B cell (primary cell): ENCODE data around the gene ENOX1. TPM values are rescaled to one million over a fixed set of nuclear protein-coding genes. Genes with fewer than 3 reads are reported as not detected.

Experiments
- ATAC-seq: fragments of 200-7000 bp; cut with Tn5 transposase; one replicate; pipeline ENCODE4 v1.10.0; 2021; ENCODE audit warnings: low read depth, mild to moderate bottlenecking, moderate number of reproducible peaks, moderate library complexity
- CTCF ChIA-PET: fragments of 350-600 bp; sonication (Branson Sonifier 250); formaldehyde crosslinking; loops from one replicate; lab custom pipeline; 2021; ENCODE audit warnings: antibody characterized with exemption, inconsistent platforms; lab: Charles Lee
- POLR2A ChIA-PET: fragments of 350-600 bp; sonication (Branson Sonifier 250); formaldehyde crosslinking; loops from one replicate; lab custom pipeline; 2021; ENCODE audit warnings: antibody characterized with exemption; lab: Charles Lee
- DNase-seq: peaks from one replicate; pipeline ENCODE4 v3.0.0; 2013
- H2AFZ ChIP-seq: 2 replicates; pipeline ENCODE4 v1.6.1; 2012; ENCODE audit warnings: mild to moderate bottlenecking, low read depth, low read length; ENCODE audit not compliant: insufficient read depth, poor library complexity, severe bottlenecking
- H3K27ac ChIP-seq, 2 donors: 1 replicate in 1 of 2; 2 replicates in 1 of 2; pipeline ENCODE4 v1.5.1; 2012 to 2013; ENCODE audit warnings: low read length in 2 of 2, mild to moderate bottlenecking in 2 of 2, moderate library complexity in 1 of 2
- H3K27me3 ChIP-seq, 4 experiments: fragments of 200-600 bp in 1 of 4; sonication (generic) in 1 of 4; replicated peaks in 1 of 4; 1 replicate in 2 of 4; 2 replicates in 2 of 4; pipeline versions ENCODE4 v1.6.1 to v1.7.0; 2013 to 2016; ENCODE audit warnings: low read length in 3 of 4, mild to moderate bottlenecking in 2 of 4, mixed read lengths in 1 of 4, moderate library complexity in 1 of 4; ENCODE audit not compliant: insufficient read depth in 4 of 4, control insufficient read depth in 3 of 4; ENCODE audit errors: control extremely low read depth in 1 of 4
- H3K36me3 ChIP-seq, 2 experiments: replicated peaks in 1 of 2; 1 replicate in 1 of 2; 2 replicates in 1 of 2; pipeline versions ENCODE4 v1.6.1 to v1.7.1; 2013; ENCODE audit warnings: low read length in 1 of 2; ENCODE audit not compliant: insufficient read depth in 2 of 2, control insufficient read depth in 1 of 2; ENCODE audit errors: control extremely low read depth in 1 of 2, extremely low read depth in 1 of 2
- H3K4me1 ChIP-seq, 2 donors: fragments of 200-600 bp in 1 of 2; sonication (generic) in 1 of 2; 1 replicate in 1 of 2; 2 replicates in 1 of 2; pipeline versions ENCODE4 v1.5.1 to v1.6.1; 2013 to 2017; ENCODE audit warnings: low read length in 2 of 2; ENCODE audit not compliant: control insufficient read depth in 2 of 2, insufficient read depth in 2 of 2
- H3K4me2 ChIP-seq: replicated peaks from 2 replicates; pipeline ENCODE3; 2012; ENCODE audit warnings: mild to moderate bottlenecking, low read depth, low read length; ENCODE audit not compliant: poor library complexity, severe bottlenecking
- H3K4me3 ChIP-seq, 5 experiments: fragments of 200-600 bp in 1 of 5; sonication (generic) in 1 of 5; 1 replicate in 3 of 5; 2 replicates in 2 of 5; pipeline versions ENCODE4 v1.5.1 to v1.7.0; 2011 to 2016; ENCODE audit warnings: low read length in 4 of 5, mild to moderate bottlenecking in 4 of 5, low read depth in 2 of 5, control low read depth in 1 of 5, moderate library complexity in 1 of 5; ENCODE audit not compliant: insufficient read depth in 1 of 5; ENCODE audit errors: control extremely low read depth in 1 of 5, extremely low read depth in 1 of 5
- H3K79me2 ChIP-seq: fragments of 200-600 bp; sonication (generic); one replicate; pipeline ENCODE4 v1.6.0; 2016; ENCODE audit warnings: low read length; ENCODE audit not compliant: control insufficient read depth, insufficient read depth
- H3K9ac ChIP-seq: fragments of 200-600 bp; sonication (generic); 2 replicates; pipeline ENCODE4 v1.6.1; 2017; ENCODE audit warnings: mild to moderate bottlenecking, low read length, moderate library complexity
- H3K9me3 ChIP-seq, 3 donors: one replicate each; pipeline versions ENCODE4 v1.6.1 to v1.7.1; 2013; ENCODE audit warnings: low read length in 2 of 3; ENCODE audit not compliant: control insufficient read depth in 2 of 3, insufficient read depth in 1 of 3; ENCODE audit errors: control extremely low read depth in 1 of 3
- H4K20me1 ChIP-seq: 2 replicates; pipeline ENCODE4 v1.6.0; 2012; ENCODE audit warnings: mild to moderate bottlenecking, low read length; ENCODE audit not compliant: insufficient read depth, control insufficient read depth, poor library complexity, severe bottlenecking
- H3K27ac Mint-ChIP-seq: one replicate; pipeline ENCODE4 v1.8.0; 2021; ENCODE audit warnings: mixed read lengths
- H3K27me3 Mint-ChIP-seq: one replicate; pipeline ENCODE4 v1.8.0; 2021; ENCODE audit warnings: mixed read lengths
- H3K4me1 Mint-ChIP-seq: one replicate; pipeline ENCODE4 v1.8.0; 2021; ENCODE audit warnings: mixed read lengths
- H3K4me3 Mint-ChIP-seq: one replicate; pipeline ENCODE4 v1.8.0; 2021; ENCODE audit warnings: mixed read lengths
- H3K9me3 Mint-ChIP-seq: one replicate; pipeline ENCODE4 v1.8.0; 2022; ENCODE audit warnings: mixed read lengths; ENCODE audit not compliant: insufficient read depth
- CTCF ChIP-seq: fragments of 200-600 bp; IDR thresholded peaks from one replicate; pipeline ENCODE4 v1.8.0; 2022; ENCODE audit warnings: antibody characterized with exemption, mild to moderate bottlenecking
- EZH2 ChIP-seq: IDR thresholded peaks from 2 replicates; pipeline ENCODE4 v1.6.1; 2012; ENCODE audit warnings: borderline replicate concordance, low read depth, mild to moderate bottlenecking, moderate library complexity, low read length; ENCODE audit not compliant: insufficient read depth, poor library complexity, severe bottlenecking
- WGBS: methylation state at CpG from one replicate; pipeline ENCODE4 v1.1.5; 2013; ENCODE audit warnings: missing lambda C conversion rate; ENCODE audit not compliant: insufficient coverage; 5-methylcytosine and 5-hydroxymethylcytosine counted together
- intact Hi-C: fragments of 100-400 bp; cut with micrococcal nuclease; formaldehyde crosslinking; loops from one replicate; pipeline ENCODE4 v1.10.0; 2022
- polyA plus RNA-seq: library from polyadenylated mRNA; depleted of rRNA; stranded (reverse); fragments of >200 nt; gene quantifications from 2 replicates; pipeline ENCODE4 v1.2.3, GENCODE V29; 2012
- total RNA-seq, 2 donors: library from RNA; stranded (reverse); fragments of 120-200 nt in 1 of 2; gene quantifications; 1 replicate in 1 of 2; 2 replicates in 1 of 2; pipeline versions ENCODE4 v1.2.3 to v1.2.4, GENCODE V29; 2013 to 2022

Gene ENOX1
- total and polyA plus RNA-seq, 2 donors (not counting 1 experiment from before 2014, with no cell fraction given), result not detected

GRCh38 chr13:43325636-43326035, 461.1 kb downstream of the ENOX1 start:
- no peaks in the 10 kb centered on the region for H3K36me3 ChIP-seq
- Mint-ChIP-seq H3K27me3 (peaks cover 16% of the 10 kb centered on the region), H3K9me3 (no peaks in the 10 kb centered on the region), H3K4me3 (no peak overlapping the region), H3K4me1 (no peaks in the 10 kb centered on the region), H3K27ac (no peak overlapping the region)
- no peak overlapping the region for H3K4me2 ChIP-seq
- ChIA-PET POLR2A (no interaction called here), CTCF (no interaction called here)
- no peaks in the 10 kb centered on the region for H4K20me1 ChIP-seq
- ATAC-seq, result no peak
- H2AFZ ChIP-seq, result no peak overlapping the region
- H3K4me1 ChIP-seq, result no peaks in the 10 kb centered on the region
- intact Hi-C loops, result no loop called here
- H3K4me3 ChIP-seq, result no peak overlapping the region
- no peaks in the 10 kb centered on the region for H3K9me3 ChIP-seq
- no peaks in the 10 kb centered on the region for H3K27me3 ChIP-seq
- DNase-seq, result no peak
- no CpG with 5 or more reads among the region's 4 CpGs for WGBS
- TF ChIP-seq EZH2 (no peak), CTCF (no peak)
- H3K27ac ChIP-seq, result no peak overlapping the region
- no peaks in the 10 kb centered on the region for H3K79me2 ChIP-seq
- no peak overlapping the region for H3K9ac ChIP-seq

- H2AFZ ChIP-seq, result no peak overlapping the region
- H3K27me3 Mint-ChIP-seq, result peaks cover 20% of the 10 kb centered on the region
- H3K4me3 ChIP-seq, result no peak overlapping the region
- no peak for DNase-seq
- H4K20me1 ChIP-seq, result no peaks in the 10 kb centered on the region
- no peaks in the 10 kb centered on the region for H3K79me2 ChIP-seq
- H3K9me3 ChIP-seq, result no peaks in the 10 kb centered on the region
- no peak overlapping the region for H3K27ac ChIP-seq
- no peaks in the 10 kb centered on the region for H3K27me3 ChIP-seq
- intact Hi-C loops, result no loop called here
- H3K36me3 ChIP-seq, result no peaks in the 10 kb centered on the region
- H3K4me2 ChIP-seq, result no peak overlapping the region
- H3K27ac Mint-ChIP-seq, result no peak overlapping the region
- no peaks in the 10 kb centered on the region for H3K9me3 Mint-ChIP-seq
- WGBS, result 25% methylated on average over 1 of the region's 3 CpGs
- H3K9ac ChIP-seq, result no peak overlapping the region
- ChIA-PET CTCF (no interaction called here), POLR2A (no interaction called here)
- no peaks in the 10 kb centered on the region for H3K4me1 ChIP-seq
- no peak for ATAC-seq
- no peak overlapping the region for H3K4me3 Mint-ChIP-seq
- H3K4me1 Mint-ChIP-seq, result no peaks in the 10 kb centered on the region
- TF ChIP-seq EZH2 (no peak), CTCF (no peak)
Observed at GRCh38 chr13:43324129-43324528, 462.6 kb downstream of the ENOX1 start.
